OCI-LY7 (cell line): ENCODE data around the gene LIPH. TPM values are rescaled to one million over a fixed set of nuclear protein-coding genes. Genes with fewer than 3 reads are reported as not detected.

Experiments
- BruUV-seq: library from RNA; stranded (reverse); fragments of 400-500 nt; replicated peaks from 2 replicates; lab custom pipeline; 2021; lab: Mats Ljungman, UMichigan
- CTCF ChIA-PET: fragments of 300-600 bp; sonication (Branson Sonifier 250); formaldehyde crosslinking; loops from one replicate; lab custom pipeline; 2022; ENCODE audit warnings: antibody characterized with exemption; ENCODE audit not compliant: unreplicated experiment; lab: Charles Lee
- POLR2A ChIA-PET: fragments of 300-600 bp; sonication (Branson Sonifier 250); formaldehyde crosslinking; loops from one replicate; lab custom pipeline; 2022; ENCODE audit warnings: antibody characterized with exemption; lab: Charles Lee
- DNase-seq: peaks from one replicate; pipeline ENCODE4 v3.0.0-alpha.2; 2015; ENCODE audit warnings: low spot score
- H2AFZ ChIP-seq: fragments of 200-600 bp; sonication (generic), shearing (Covaris generic); 2 replicates; pipeline ENCODE4 v1.6.1; 2014; ENCODE audit warnings: mild to moderate bottlenecking, antibody characterized with exemption, low read length, moderate library complexity
- H3K27ac ChIP-seq: fragments of 200-600 bp; sonication (generic); 2 replicates; pipeline ENCODE4 v1.5.1; 2014; ENCODE audit warnings: mixed run types, low read depth, mild to moderate bottlenecking, moderate library complexity, low read length, inconsistent platforms; ENCODE audit not compliant: poor library complexity, severe bottlenecking
- H3K36me3 ChIP-seq: fragments of 200-600 bp; sonication (generic); 2 replicates; pipeline ENCODE4 v1.6.1; 2014; ENCODE audit warnings: mild to moderate bottlenecking, antibody characterized with exemption, low read length, moderate library complexity, mixed read lengths; ENCODE audit not compliant: insufficient read depth
- H3K4me1 ChIP-seq: fragments of 200-600 bp; sonication (generic); 2 replicates; pipeline ENCODE4 v1.5.1; 2014; ENCODE audit warnings: mild to moderate bottlenecking, low read length; ENCODE audit not compliant: insufficient read depth, poor library complexity, severe bottlenecking
- H3K4me2 ChIP-seq: fragments of 200-600 bp; sonication (generic); 2 replicates; pipeline ENCODE4 v1.6.1; 2014; ENCODE audit warnings: mild to moderate bottlenecking, low read length
- H3K4me3 ChIP-seq: fragments of 200-600 bp; sonication (generic); 2 replicates; pipeline ENCODE4 v1.5.1; 2014; ENCODE audit warnings: mild to moderate bottlenecking, low read depth, low read length; ENCODE audit not compliant: poor library complexity, severe bottlenecking
- H3K79me2 ChIP-seq: fragments of 200-600 bp; sonication (generic); 2 replicates; pipeline ENCODE4 v1.6.1; 2016; ENCODE audit warnings: low read depth, mild to moderate bottlenecking, low read length, moderate library complexity, mixed read lengths; ENCODE audit not compliant: insufficient read depth
- H3K9me2 ChIP-seq: fragments of 200-600 bp; sonication (generic); 2 replicates; pipeline ENCODE4 v1.6.1; 2016; ENCODE audit warnings: mild to moderate bottlenecking, low read length, mixed read lengths; ENCODE audit not compliant: insufficient read depth
- H3K9me3 ChIP-seq: fragments of 200-600 bp; sonication (generic); 2 replicates; pipeline ENCODE4 v1.6.1; 2014; ENCODE audit warnings: mild to moderate bottlenecking, mixed run types, low read length, mixed read lengths
- H4K20me1 ChIP-seq: fragments of 200-600 bp; sonication (generic); 2 replicates; pipeline ENCODE4 v1.6.1; 2014; ENCODE audit warnings: mild to moderate bottlenecking, antibody characterized with exemption, low read length, moderate library complexity, mixed read lengths; ENCODE audit not compliant: insufficient read depth
- CTCF ChIP-seq: fragments of 200-600 bp; sonication (generic); conservative IDR thresholded peaks from 2 replicates; pipeline ENCODE4 v1.5.1; 2014; ENCODE audit warnings: mild to moderate bottlenecking, antibody characterized with exemption, low read length, moderate library complexity, mixed read lengths
- EZH2phosphoT487 ChIP-seq: fragments of 200-600 bp; sonication (generic); IDR thresholded peaks from 2 replicates; pipeline ENCODE4 v1.6.1; 2018; ENCODE audit warnings: low read depth, borderline replicate concordance, mild to moderate bottlenecking, mixed run types, antibody characterized with exemption, low read length, moderate library complexity, mixed read lengths
- intact Hi-C: fragments of 100-400 bp; cut with micrococcal nuclease; formaldehyde crosslinking; loops from one replicate; pipeline ENCODE4 v1.10.0; 2022; ENCODE audit not compliant: unreplicated experiment
- total RNA-seq, 2 experiments: library from RNA; depleted of rRNA in 1 of 2; stranded (reverse); fragments of >200 nt in 1 of 2; shearing (Covaris generic) in 1 of 2; gene quantifications; 2 replicates each; pipeline ENCODE4 v1.2.3, GENCODE V29; 2014 to 2022

LIPH gene
- total RNA-seq, 2 experiments from 2014 or later: not detected

- Histone ChIP-seq H3K27ac (no peak overlapping the region), H3K36me3 (no peaks in the 10 kb centered on the region), H3K9me2 (no peaks in the 10 kb centered on the region), H3K79me2 (no peaks in the 10 kb centered on the region), H2AFZ (no peak overlapping the region), H3K4me3 (no peak overlapping the region), H4K20me1 (no peaks in the 10 kb centered on the region), H3K9me3 (no peaks in the 10 kb centered on the region), H3K4me1 (no peaks in the 10 kb centered on the region), H3K4me2 (no peak overlapping the region)
- ChIA-PET CTCF (no interaction called here), POLR2A (interaction anchor here (1.9 kb wide), 1 partner anchor 9 kb away, joined by 7 read pairs; no protein-coding TSS in a partner anchor)
- intact Hi-C loops: no loop called here
- TF ChIP-seq CTCF: no peak
- TF ChIP-seq EZH2phosphoT487: no peak
- DNase-seq: no peak
- BruUV-seq: no TSS peak
Observed at GRCh38 chr3:185530856-185531255, 21.5 kb downstream of the LIPH start.

- Histone ChIP-seq H3K9me2 (no peaks in the 10 kb centered on the region), H3K79me2 (no peaks in the 10 kb centered on the region), H3K9me3 (no peaks in the 10 kb centered on the region), H4K20me1 (no peaks in the 10 kb centered on the region), H3K36me3 (no peaks in the 10 kb centered on the region), H3K4me2 (no peak overlapping the region), H3K4me3 (no peak overlapping the region), H2AFZ (no peak overlapping the region), H3K27ac (no peak overlapping the region), H3K4me1 (no peaks in the 10 kb centered on the region)
- no peak for DNase-seq
- CTCF ChIA-PET: no interaction called here
- intact Hi-C loops: no loop called here
- TF ChIP-seq CTCF: no peak
- no peak for TF ChIP-seq EZH2phosphoT487
- POLR2A ChIA-PET: interaction anchor here (0.5 to 0.8 kb wide), 3 partner anchors 13 to 315 kb away, joined by 4 to 5 read pairs (median 4); no protein-coding TSS in a partner anchor
- no TSS peak for BruUV-seq
Observed at GRCh38 chr3:185528532-185528931, 23.9 kb downstream of the LIPH start.

- CTCF ChIA-PET: no interaction called here
- Histone ChIP-seq H2AFZ (no peak overlapping the region), H3K79me2 (no peaks in the 10 kb centered on the region), H3K4me2 (no peak overlapping the region), H4K20me1 (no peaks in the 10 kb centered on the region), H3K9me2 (no peaks in the 10 kb centered on the region), H3K4me1 (no peaks in the 10 kb centered on the region), H3K36me3 (no peaks in the 10 kb centered on the region), H3K4me3 (no peak overlapping the region), H3K9me3 (no peaks in the 10 kb centered on the region), H3K27ac (no peak overlapping the region)
- intact Hi-C loops: no loop called here
- no TSS peak for BruUV-seq
- POLR2A ChIA-PET: interaction anchor here (0.7 kb wide), 1 partner anchor 382 kb away, joined by 3 read pairs; no protein-coding TSS in a partner anchor
- DNase-seq: no peak
- TF ChIP-seq EZH2phosphoT487 (no peak), CTCF (no peak)
Observed at GRCh38 chr3:185527364-185527763, 25.0 kb downstream of the LIPH start.
